ENCODE measurements around the gene BLACAT1.

The BLACAT1 gene

DNA sequence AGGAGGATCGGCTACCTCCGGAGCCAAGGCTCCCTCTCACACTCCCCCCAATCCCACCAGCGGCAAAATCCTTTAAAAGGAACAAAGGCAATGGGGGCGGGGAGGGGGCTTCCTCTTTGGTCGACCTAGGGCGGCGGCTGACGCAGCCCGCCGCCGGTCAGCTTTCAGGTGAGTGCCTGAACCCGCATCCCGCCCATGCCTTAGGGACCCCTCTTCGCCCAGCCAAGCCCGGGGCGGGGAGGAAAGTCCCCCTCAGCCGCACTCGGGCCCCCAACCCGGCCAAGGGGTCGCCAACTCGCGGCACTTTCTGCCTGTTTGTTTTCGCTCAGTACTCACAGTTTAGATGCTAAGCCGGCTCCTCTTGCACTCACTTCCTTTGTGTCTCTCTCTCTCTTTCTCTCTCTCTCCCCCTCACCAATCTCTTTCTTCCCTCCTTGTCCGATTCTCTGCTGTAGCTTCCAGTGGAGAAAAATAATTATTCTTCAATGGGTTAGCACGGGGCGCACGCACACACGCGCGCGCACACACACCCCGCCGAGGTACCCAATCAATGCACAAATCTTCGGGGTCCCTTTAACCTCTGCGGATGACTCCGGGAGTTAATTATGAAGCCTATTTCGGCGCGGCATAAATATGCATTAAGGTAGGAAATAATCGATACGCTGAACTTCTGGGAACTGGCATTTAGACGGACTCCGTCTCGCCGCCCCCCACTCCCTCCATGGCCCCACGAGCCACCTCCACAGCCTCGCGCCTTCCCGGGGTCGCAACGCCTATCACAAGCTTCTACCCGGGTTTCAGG is at the start of gene BLACAT1:
Gene BLACAT1, minus strand, starts transcription at position 465 of the 802 bp plus-strand sequence.
- TF ChIP-seq, protein P1, sequence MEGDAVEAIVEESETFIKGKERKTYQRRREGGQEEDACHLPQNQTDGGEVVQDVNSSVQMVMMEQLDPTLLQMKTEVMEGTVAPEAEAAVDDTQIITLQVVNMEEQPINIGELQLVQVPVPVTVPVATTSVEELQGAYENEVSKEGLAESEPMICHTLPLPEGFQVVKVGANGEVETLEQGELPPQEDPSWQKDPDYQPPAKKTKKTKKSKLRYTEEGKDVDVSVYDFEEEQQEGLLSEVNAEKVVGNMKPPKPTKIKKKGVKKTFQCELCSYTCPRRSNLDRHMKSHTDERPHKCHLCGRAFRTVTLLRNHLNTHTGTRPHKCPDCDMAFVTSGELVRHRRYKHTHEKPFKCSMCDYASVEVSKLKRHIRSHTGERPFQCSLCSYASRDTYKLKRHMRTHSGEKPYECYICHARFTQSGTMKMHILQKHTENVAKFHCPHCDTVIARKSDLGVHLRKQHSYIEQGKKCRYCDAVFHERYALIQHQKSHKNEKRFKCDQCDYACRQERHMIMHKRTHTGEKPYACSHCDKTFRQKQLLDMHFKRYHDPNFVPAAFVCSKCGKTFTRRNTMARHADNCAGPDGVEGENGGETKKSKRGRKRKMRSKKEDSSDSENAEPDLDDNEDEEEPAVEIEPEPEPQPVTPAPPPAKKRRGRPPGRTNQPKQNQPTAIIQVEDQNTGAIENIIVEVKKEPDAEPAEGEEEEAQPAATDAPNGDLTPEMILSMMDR (IDR thresholded peaks at IDR 0.05; ENCODE audit: borderline replicate concordance, control extremely low read depth, extremely low read depth, insufficient read depth, missing control alignments): no peak
- DNase-seq (ENCODE audit: low spot score): no peak
- in situ Hi-C loops (cut with MboI; ENCODE audit: low sequenced_read_pairs, unreplicated experiment): no loop called here

DNA sequence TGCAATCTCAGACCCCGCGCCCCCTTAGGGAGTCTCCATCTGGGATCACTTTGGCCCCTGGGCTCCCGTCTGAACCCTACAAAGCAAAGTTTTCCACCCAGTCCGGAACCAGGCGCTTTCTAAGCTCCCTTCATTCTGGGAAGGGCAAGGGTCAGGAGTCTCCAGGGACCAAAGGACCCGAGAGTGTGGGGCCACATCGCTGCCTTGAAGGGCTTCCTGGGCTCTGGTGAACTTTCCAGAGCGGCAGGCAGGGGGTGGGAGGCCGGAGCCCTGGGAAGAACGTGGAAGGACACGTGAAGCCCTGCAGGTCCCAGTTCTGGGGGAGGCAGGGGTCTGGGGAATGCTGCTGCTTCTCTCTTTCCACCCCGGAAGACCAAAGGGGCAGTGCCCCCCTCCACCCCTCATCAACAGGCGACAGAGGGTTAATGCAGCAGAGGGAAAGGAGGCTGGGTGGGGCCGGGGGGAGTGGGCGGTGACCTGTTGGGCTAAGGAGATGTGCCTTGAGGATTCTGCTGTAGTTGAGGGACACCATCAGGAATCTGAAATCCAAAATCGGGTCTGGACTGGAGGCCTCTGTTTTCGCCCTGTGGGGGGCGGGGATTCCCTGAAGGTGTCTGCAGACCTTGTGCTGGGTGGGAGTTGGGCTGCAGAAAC is 49.4 kb upstream of the BLACAT1 start:
- no peak for DNase-seq (ENCODE audit: low spot score)
- in situ Hi-C loops (cut with MboI; ENCODE audit: low sequenced_read_pairs, unreplicated experiment): no loop called here
- TF ChIP-seq, protein P1 (IDR thresholded peaks at IDR 0.05; ENCODE audit: borderline replicate concordance, control extremely low read depth, extremely low read depth, insufficient read depth, missing control alignments): no peak

DNA sequence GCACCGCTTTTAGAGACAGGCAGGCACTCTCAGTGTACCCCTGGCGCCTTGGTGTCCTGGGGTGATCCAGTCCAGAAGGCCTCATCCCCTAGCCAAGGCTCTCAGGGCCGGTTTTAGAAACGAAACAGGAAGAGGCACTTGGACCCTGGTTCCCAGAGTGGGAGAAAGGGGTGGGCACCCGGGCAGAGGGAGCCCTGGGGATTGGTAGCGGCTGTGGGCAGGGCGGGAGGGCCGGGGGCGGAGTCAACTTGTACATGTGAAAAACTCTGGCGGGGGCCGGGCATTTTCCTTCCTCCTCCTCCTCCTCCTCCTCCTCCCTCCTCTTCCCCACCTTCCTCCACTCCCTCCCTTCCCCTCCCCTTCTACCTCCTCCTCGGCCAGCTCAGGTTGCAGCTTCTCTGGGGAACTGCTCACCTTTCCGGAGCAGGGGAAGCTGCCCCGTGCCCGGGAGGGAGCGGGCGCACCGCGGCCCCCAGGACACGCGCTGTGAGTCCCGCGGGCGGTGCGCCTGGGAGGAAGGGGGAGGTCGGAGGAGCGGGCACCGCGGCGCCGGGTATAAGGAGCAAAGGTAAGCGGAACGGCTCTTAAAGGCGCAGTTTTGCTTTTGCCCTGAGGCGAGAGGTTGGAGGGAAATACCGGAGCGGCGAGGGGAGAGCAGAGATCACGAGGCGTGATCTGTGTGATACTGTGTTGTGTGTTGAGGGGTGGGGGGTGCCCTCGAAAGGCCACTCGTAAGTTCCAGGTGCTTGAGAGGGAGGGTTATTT is 48.6 kb upstream of the BLACAT1 start, which contains the start of gene CDK18:
Gene CDK18, plus strand, starts transcription at position 359 of the 765 bp plus-strand sequence. CDS start 18,499 bp downstream, outside the sequence.
- in situ Hi-C loops (cut with MboI; ENCODE audit: low sequenced_read_pairs, unreplicated experiment): no loop called here
- DNase-seq (ENCODE audit: low spot score): peak; percentile 59
- TF ChIP-seq, protein P1 (IDR thresholded peaks at IDR 0.05; ENCODE audit: borderline replicate concordance, control extremely low read depth, extremely low read depth, insufficient read depth, missing control alignments): no peak

DNA sequence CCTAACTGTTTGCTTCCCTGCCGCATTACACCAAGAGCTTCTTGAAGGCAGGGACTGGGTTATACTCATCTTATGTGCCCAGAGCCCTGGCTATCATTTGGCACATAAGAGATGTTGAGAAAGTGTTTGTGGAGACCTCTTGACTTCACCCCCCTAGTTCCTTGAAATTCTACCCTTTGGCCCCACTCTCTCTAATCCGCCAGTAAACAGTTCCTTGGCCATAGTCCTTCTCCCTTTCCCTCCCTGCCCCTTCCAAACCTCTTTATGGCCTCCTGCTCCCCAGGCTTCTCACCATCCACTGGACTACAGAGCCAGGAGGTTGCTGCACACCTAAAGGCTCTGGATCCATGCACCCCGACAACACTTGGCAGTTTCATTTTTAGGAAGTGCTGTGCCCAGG is 47.1 kb upstream of the BLACAT1 start:
- in situ Hi-C loops (cut with MboI; ENCODE audit: low sequenced_read_pairs, unreplicated experiment): no loop called here
- TF ChIP-seq, protein P1 (IDR thresholded peaks at IDR 0.05; ENCODE audit: borderline replicate concordance, control extremely low read depth, extremely low read depth, insufficient read depth, missing control alignments): no peak
- DNase-seq (ENCODE audit: low spot score): no peak

DNA sequence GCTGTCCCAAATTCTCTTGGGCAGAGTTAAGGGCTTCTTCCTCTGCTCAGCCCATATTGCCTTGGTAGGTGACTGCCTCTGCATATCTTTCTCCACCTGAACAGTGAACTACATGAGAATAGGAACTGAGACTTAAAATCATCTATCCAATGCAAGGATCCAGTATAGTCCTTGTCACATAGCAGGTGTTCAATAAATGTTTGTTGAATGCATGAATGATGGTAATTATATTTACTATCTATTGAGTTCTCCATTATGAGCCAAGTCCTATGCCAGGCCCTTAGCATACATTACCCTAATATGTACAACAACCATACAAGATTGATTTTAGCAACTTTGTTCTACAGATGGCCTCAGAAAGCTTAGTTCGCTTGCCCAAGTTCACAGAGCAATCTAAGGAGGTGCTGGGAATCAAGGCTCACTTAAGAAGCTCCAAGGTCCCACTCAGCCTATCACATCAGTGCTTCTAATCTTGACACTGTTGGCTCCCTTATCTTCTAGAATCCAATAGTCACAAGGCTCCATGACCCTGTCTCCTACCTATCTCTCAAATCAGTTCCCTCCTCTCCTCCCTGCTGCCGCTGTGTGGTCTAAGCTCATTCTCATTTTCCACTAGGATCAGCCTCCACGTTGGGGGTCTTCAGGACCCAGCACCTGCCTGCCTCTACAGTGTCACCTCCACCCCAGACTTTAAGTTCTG is 46.4 kb upstream of the BLACAT1 start:
- in situ Hi-C loops (cut with MboI; ENCODE audit: low sequenced_read_pairs, unreplicated experiment): no loop called here
- DNase-seq (ENCODE audit: low spot score): no peak
- TF ChIP-seq, protein P1 (IDR thresholded peaks at IDR 0.05; ENCODE audit: borderline replicate concordance, control extremely low read depth, extremely low read depth, insufficient read depth, missing control alignments): no peak

Data from GM13976 (cell line).